GM21737 (cell line): ENCODE measurements around the gene NFIC.
"Not testable (repeated sequence)": the region's sequence is repeated elsewhere in the genome, so short reads cannot be mapped to it uniquely, and the experiment has no call there.

Source experiments
- ATAC-seq: cut with Tn5 transposase; IDR thresholded peaks from one replicate; pipeline ENCODE4 v1.9.1; 2021; ENCODE audit warnings: mild to moderate bottlenecking, moderate library complexity; ENCODE audit not compliant: unreplicated experiment

NFIC gene

GRCh38 chr19:3506384-3507340 lies 140.3 kb downstream of the NFIC start:
- peak; percentile 15 for ATAC-seq

- ATAC-seq, result no peak
These were observed 141.2 kb downstream of the NFIC start for GRCh38 chr19:3507371-3508120.

GRCh38 chr19:3508121-3508661 lies 141.8 kb downstream of the NFIC start:
- ATAC-seq, result not testable (repeated sequence)

GRCh38 chr19:3508771-3509535 lies 142.6 kb downstream of the NFIC start:
- no peak for ATAC-seq

GRCh38 chr19:3509566-3509989 lies 143.2 kb downstream of the NFIC start:
- ATAC-seq, result no peak

GRCh38 chr19:3510727-3511126 lies 144.3 kb downstream of the NFIC start:
- ATAC-seq, result no peak

- no peak for ATAC-seq
These were observed 145.3 kb downstream of the NFIC start for GRCh38 chr19:3511506-3512251.

GRCh38 chr19:3512562-3513228 lies 146.3 kb downstream of the NFIC start:
- no peak for ATAC-seq

GRCh38 chr19:3513229-3514140 lies 147.1 kb downstream of the NFIC start:
- no peak for ATAC-seq

GRCh38 chr19:3514930-3515329 lies 148.5 kb downstream of the NFIC start:
- no peak for ATAC-seq

GRCh38 chr19:3515891-3516422 lies 149.6 kb downstream of the NFIC start:
- ATAC-seq, result no peak

GRCh38 chr19:3516675-3517207 lies 150.4 kb downstream of the NFIC start:
- no peak for ATAC-seq

- ATAC-seq, result no peak
These were observed 151.3 kb downstream of the NFIC start for GRCh38 chr19:3517638-3518037.

- no peak for ATAC-seq
These were observed 151.9 kb downstream of the NFIC start for GRCh38 chr19:3518255-3518654.

GRCh38 chr19:3518659-3519058 lies 152.3 kb downstream of the NFIC start:
- ATAC-seq, result no peak
